SK-N-MC (cell line): ENCODE data around the gene SMC6.

Experiments used
- DNase-seq: peaks from one replicate; pipeline ENCODE4 v3.0.0-alpha.2; 2011; ENCODE audit warnings: low read depth, low spot score
- H3K27ac ChIP-seq: fragments of 200-600 bp; sonication (generic); 2 replicates; pipeline ENCODE4 v1.5.1; 2016; ENCODE audit warnings: mixed run types
- H3K36me3 ChIP-seq: fragments of 200-600 bp; sonication (generic); 2 replicates; pipeline ENCODE4 v1.6.1; 2017; ENCODE audit warnings: antibody characterized with exemption, low read length, mixed read lengths; ENCODE audit not compliant: insufficient read depth
- H3K4me3 ChIP-seq: fragments of 200-600 bp; sonication (generic); 2 replicates; pipeline ENCODE4 v1.5.1; 2016
- H3K9ac ChIP-seq: fragments of 200-600 bp; sonication (generic); 2 replicates; pipeline ENCODE4 v1.8.0; 2017; ENCODE audit warnings: mixed run types, mixed read lengths; ENCODE audit not compliant: insufficient read length
- H3K9me3 ChIP-seq: fragments of 200-600 bp; sonication (generic); 2 replicates; pipeline ENCODE4 v1.6.1; 2017; ENCODE audit warnings: low read depth, mild to moderate bottlenecking, antibody characterized with exemption, low read length, moderate library complexity, mixed read lengths
- EZH2 ChIP-seq: fragments of 200-600 bp; sonication (generic); IDR thresholded peaks from one replicate; pipeline ENCODE4 v1.6.1; 2017; ENCODE audit warnings: antibody characterized with exemption
- FOXP2 ChIP-seq: optimal IDR thresholded peaks from 2 replicates; pipeline ENCODE3; 2011; ENCODE audit warnings: mild to moderate bottlenecking, moderate library complexity; ENCODE audit not compliant: insufficient read depth; ENCODE audit errors: extremely low read length, control extremely low read depth
- POLR2AphosphoS5 ChIP-seq: IDR thresholded peaks from 2 replicates; pipeline ENCODE4 v1.6.1; 2012; ENCODE audit warnings: mild to moderate bottlenecking, low read depth, low read length, borderline replicate concordance

The SMC6 gene

GRCh38 chr2:17793803-17794354 is 40.3 kb upstream of the SMC6 start:
- no peak for DNase-seq
- no peak overlapping the region for H3K9ac ChIP-seq
- H3K27ac ChIP-seq, result no peak overlapping the region
- H3K4me3 ChIP-seq, result no peak overlapping the region
- H3K9me3 ChIP-seq, result no peaks in the 10 kb centered on the region
- TF ChIP-seq POLR2AphosphoS5 (no peak), EZH2 (no peak), FOXP2 (no peak)
- H3K36me3 ChIP-seq, result no peaks in the 10 kb centered on the region

GRCh38 chr2:17793296-17793695 is 39.7 kb upstream of the SMC6 start:
- H3K27ac ChIP-seq, result no peak overlapping the region
- no peak for TF ChIP-seq EZH2
- TF ChIP-seq FOXP2, result no peak
- TF ChIP-seq POLR2AphosphoS5, result no peak
- no peaks in the 10 kb centered on the region for H3K36me3 ChIP-seq
- DNase-seq, result no peak
- H3K9ac ChIP-seq, result no peak overlapping the region
- H3K9me3 ChIP-seq, result no peaks in the 10 kb centered on the region
- H3K4me3 ChIP-seq, result no peak overlapping the region

GRCh38 chr2:17792515-17792914 is 38.9 kb upstream of the SMC6 start:
- Histone ChIP-seq H3K36me3 (no peaks in the 10 kb centered on the region), H3K9me3 (no peaks in the 10 kb centered on the region), H3K4me3 (no peak overlapping the region), H3K27ac (no peak overlapping the region), H3K9ac (no peak overlapping the region)
- TF ChIP-seq POLR2AphosphoS5, result no peak
- no peak for TF ChIP-seq EZH2
- no peak for TF ChIP-seq FOXP2
- no peak for DNase-seq

GRCh38 chr2:17791817-17792130 is 38.2 kb upstream of the SMC6 start:
- no peaks in the 10 kb centered on the region for H3K9me3 ChIP-seq
- no peak overlapping the region for H3K27ac ChIP-seq
- no peaks in the 10 kb centered on the region for H3K36me3 ChIP-seq
- H3K9ac ChIP-seq, result no peak overlapping the region
- TF ChIP-seq FOXP2 (no peak), EZH2 (no peak), POLR2AphosphoS5 (no peak)
- DNase-seq, result no peak
- H3K4me3 ChIP-seq, result no peak overlapping the region

- Histone ChIP-seq H3K36me3 (no peaks in the 10 kb centered on the region), H3K9me3 (no peaks in the 10 kb centered on the region), H3K27ac (no peak overlapping the region), H3K9ac (no peak overlapping the region), H3K4me3 (no peak overlapping the region)
- TF ChIP-seq POLR2AphosphoS5, result no peak
- no peak for DNase-seq
Measured at GRCh38 chr2:17791121-17791816, 37.7 kb upstream of the SMC6 start.

- no peak for DNase-seq
- Histone ChIP-seq H3K36me3 (no peaks in the 10 kb centered on the region), H3K4me3 (no peak overlapping the region), H3K9ac (no peak overlapping the region), H3K27ac (no peak overlapping the region), H3K9me3 (no peaks in the 10 kb centered on the region)
- TF ChIP-seq POLR2AphosphoS5 (no peak), EZH2 (no peak), FOXP2 (no peak)
Measured at GRCh38 chr2:17790536-17790935, 36.9 kb upstream of the SMC6 start.

- no peak for DNase-seq
- TF ChIP-seq POLR2AphosphoS5 (no peak), EZH2 (no peak), FOXP2 (no peak)
- no peak overlapping the region for H3K9ac ChIP-seq
- no peak overlapping the region for H3K4me3 ChIP-seq
- no peaks in the 10 kb centered on the region for H3K36me3 ChIP-seq
- no peak overlapping the region for H3K27ac ChIP-seq
- H3K9me3 ChIP-seq, result no peaks in the 10 kb centered on the region
Measured at GRCh38 chr2:17788773-17789172, 35.2 kb upstream of the SMC6 start.

GRCh38 chr2:17786727-17787126 is 33.1 kb upstream of the SMC6 start:
- H3K4me3 ChIP-seq, result no peak overlapping the region
- TF ChIP-seq POLR2AphosphoS5, result no peak
- TF ChIP-seq EZH2, result no peak
- no peak for TF ChIP-seq FOXP2
- no peak for DNase-seq

GRCh38 chr2:17781482-17781881 is 27.9 kb upstream of the SMC6 start:
- no peak for TF ChIP-seq FOXP2
- no peak for TF ChIP-seq POLR2AphosphoS5
- no peak for TF ChIP-seq EZH2
- Histone ChIP-seq H3K9ac (no peak overlapping the region), H3K9me3 (no peaks in the 10 kb centered on the region), H3K27ac (no peak overlapping the region), H3K36me3 (peaks cover 35% of the 10 kb centered on the region), H3K4me3 (no peak overlapping the region)
- no peak for DNase-seq

More at GRCh38 chr2:17786727-17787126, 33.1 kb upstream of the SMC6 start:
- H3K36me3 ChIP-seq, result peaks cover 3% of the 10 kb centered on the region
- H3K9ac ChIP-seq, result no peak overlapping the region
- H3K9me3 ChIP-seq, result no peaks in the 10 kb centered on the region
- no peak overlapping the region for H3K27ac ChIP-seq
